AG04449 (cell line): ENCODE results near the gene APBA1.

ENCODE experiments used
- CTCF ChIA-PET: fragments of 350-600 bp; formaldehyde crosslinking; extraction: SDS; loops from one replicate; lab custom pipeline; 2021; ENCODE audit warnings: antibody characterized with exemption; lab: Yijun Ruan, JAX
- POLR2A ChIA-PET: fragments of 400-600, 350-600 bp; formaldehyde crosslinking; extraction: SDS; loops from one replicate; lab custom pipeline; 2020; ENCODE audit warnings: antibody characterized with exemption, inconsistent platforms; lab: Yijun Ruan, JAX
- DNase-seq: peaks from one replicate; pipeline ENCODE4 v3.0.0-alpha.2; 2010; ENCODE audit warnings: low read depth, low spot score
- H3K4me3 ChIP-seq: 2 replicates; pipeline ENCODE4 v1.5.1; 2011; ENCODE audit warnings: low read depth, mild to moderate bottlenecking, control low read depth, low read length
- TF ChIP-seq, protein P1 (sequence below): IDR thresholded peaks from one replicate; pipeline ENCODE4 v1.5.1; 2011; ENCODE audit warnings: mild to moderate bottlenecking, moderate library complexity, low read length, control low read depth, inconsistent platforms; ENCODE audit not compliant: insufficient read depth; ENCODE audit errors: missing control alignments

The APBA1 gene

DNA sequence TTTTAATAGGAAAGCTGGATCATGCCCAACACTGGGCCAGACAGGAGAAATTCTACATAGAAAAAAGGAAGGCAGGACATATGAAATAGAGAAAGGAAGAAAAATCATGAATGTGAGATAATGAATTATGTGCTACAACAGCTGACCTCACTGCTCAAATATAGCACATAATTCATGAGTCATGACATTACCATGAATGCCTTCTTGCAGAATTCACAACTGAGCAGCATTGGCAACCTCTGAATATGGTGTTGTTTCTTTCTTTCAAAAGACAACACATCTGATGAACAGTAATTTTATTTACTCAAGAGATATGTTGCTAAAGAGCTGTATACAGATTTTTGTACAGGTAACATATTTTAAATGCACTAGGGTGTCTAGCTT lies 34.4 kb downstream of the APBA1 start:
- TF ChIP-seq, protein P1, sequence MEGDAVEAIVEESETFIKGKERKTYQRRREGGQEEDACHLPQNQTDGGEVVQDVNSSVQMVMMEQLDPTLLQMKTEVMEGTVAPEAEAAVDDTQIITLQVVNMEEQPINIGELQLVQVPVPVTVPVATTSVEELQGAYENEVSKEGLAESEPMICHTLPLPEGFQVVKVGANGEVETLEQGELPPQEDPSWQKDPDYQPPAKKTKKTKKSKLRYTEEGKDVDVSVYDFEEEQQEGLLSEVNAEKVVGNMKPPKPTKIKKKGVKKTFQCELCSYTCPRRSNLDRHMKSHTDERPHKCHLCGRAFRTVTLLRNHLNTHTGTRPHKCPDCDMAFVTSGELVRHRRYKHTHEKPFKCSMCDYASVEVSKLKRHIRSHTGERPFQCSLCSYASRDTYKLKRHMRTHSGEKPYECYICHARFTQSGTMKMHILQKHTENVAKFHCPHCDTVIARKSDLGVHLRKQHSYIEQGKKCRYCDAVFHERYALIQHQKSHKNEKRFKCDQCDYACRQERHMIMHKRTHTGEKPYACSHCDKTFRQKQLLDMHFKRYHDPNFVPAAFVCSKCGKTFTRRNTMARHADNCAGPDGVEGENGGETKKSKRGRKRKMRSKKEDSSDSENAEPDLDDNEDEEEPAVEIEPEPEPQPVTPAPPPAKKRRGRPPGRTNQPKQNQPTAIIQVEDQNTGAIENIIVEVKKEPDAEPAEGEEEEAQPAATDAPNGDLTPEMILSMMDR = no peak
- DNase-seq = no peak
- ChIA-PET POLR2A (no interaction called here), CTCF (interaction anchor here (0.7 to 0.8 kb wide), 2 partner anchors 35 to 148 kb away, joined by 3 read pairs; no protein-coding TSS in a partner anchor)
- no peak overlapping the region for H3K4me3 ChIP-seq

DNA sequence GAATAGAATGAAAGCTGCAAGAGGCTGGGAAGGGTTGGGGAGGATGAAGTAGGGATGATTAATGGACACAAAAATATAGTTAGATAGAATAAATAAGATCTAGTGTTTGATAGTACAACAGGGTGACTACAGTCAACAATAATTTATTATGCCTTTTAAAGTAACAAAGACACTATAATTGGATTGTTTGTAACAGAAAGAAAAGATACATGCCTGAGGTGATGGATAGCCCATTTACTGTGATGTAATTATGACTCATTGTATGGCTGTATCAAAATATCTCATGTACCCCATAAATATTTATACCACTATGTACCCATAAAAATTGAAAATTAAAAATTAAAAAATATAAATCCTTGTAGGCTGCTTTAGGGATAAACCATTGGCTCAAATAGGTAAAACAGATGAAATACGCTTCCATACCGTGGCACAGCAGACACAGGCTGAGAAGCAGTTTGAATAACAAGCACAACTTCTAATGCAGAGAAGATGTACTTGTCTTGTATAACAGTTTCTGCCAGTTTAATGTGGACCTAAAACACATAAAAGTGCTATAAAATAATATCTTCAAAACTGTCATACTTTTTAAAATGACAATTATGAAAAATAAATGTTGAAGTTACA lies 34.9 kb downstream of the APBA1 start:
- DNase-seq = no peak
- POLR2A ChIA-PET = no interaction called here
- no peak overlapping the region for H3K4me3 ChIP-seq
- CTCF ChIA-PET = interaction anchor here (0.7 to 0.8 kb wide), 2 partner anchors 36 to 149 kb away, joined by 3 read pairs; no protein-coding TSS in a partner anchor
- TF ChIP-seq, protein P1 = no peak

DNA sequence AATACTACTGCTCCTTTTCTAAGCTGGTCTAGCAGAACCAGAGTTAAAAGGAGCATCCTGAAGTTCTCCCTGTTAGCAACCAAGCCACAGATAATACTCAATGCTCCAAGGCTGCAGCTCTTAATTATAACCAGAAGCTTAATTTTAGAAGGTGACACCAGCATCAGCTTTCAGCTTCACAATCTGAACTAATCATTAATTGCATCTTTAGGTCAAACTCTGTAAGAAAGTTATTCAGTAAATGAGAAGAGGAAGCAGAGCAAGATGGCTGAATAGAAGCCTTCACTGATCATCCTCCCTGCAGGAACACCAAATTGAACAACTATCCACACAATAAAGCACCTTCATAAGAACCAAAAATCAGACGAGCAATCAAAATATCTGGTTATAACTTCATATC lies 38.5 kb downstream of the APBA1 start:
- no peak overlapping the region for H3K4me3 ChIP-seq
- CTCF ChIA-PET = no interaction called here
- TF ChIP-seq, protein P1 = no peak
- POLR2A ChIA-PET = no interaction called here
- no peak for DNase-seq

DNA sequence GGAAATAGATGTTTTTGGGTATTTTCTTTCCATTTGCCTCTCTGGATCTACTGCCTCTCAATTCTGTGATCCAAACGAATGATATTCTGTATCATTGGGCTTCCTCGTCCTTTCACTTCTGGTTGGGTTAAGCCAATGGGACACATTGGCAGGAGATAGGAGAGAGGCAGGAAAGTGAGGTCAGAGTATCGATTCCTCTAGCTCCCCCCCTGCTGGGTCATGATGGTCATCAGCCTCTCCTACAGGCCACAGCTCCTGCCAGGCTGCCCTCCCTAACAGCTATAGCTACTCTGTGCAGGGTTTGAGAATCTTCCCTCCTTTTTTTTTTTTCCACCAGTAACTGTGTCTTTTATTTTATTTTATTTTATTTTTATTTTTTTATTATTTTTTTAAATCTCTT lies 39.4 kb downstream of the APBA1 start:
- POLR2A ChIA-PET = no interaction called here
- TF ChIP-seq, protein P1 = no peak
- DNase-seq = no peak
- no peak overlapping the region for H3K4me3 ChIP-seq
- CTCF ChIA-PET = interaction anchor here (0.6 to 1.6 kb wide), 3 partner anchors 9 to 320 kb away, joined by 3 to 5 read pairs (median 4); no protein-coding TSS in a partner anchor

DNA sequence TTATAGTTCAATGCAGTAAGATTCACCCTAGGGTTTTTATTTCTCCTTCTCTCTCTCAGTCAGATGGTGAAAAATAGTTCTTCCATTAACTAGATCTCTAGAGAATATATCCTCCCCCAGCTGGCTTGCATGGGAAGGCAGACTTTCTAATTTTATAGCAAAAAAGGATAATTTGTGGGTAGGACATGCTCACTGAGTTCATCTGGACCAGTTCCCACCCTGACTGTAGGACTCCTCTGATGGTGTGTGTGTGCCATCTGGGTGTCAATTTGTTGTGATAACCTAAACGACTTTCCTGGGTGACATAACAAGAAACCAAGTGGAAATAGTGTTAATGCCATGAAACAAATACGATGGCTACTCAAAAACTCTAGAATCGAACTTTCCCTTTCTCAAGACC lies 44.9 kb downstream of the APBA1 start:
- TF ChIP-seq, protein P1 = no peak
- CTCF ChIA-PET = no interaction called here
- DNase-seq = no peak
- H3K4me3 ChIP-seq = no peak overlapping the region
- POLR2A ChIA-PET = no interaction called here

DNA sequence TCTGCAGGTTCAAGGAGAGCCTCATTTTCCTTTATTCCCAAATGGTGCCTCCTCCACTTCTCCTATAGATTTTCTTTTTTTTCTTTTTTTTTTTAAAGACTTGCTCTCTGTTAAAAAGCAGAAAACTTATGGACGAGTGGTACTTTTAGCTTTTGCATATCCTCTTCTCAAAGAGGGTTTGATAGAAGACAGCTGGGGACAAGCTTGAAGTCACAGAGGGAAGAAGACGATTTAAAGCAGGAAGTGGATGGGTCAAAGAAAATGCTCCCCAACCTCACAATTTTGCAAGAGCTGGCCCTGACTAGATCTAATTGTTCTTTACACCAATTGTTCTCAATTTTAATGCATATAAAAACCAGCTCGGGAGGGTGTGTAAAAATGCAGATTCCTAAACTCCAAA lies 48.9 kb downstream of the APBA1 start:
- no peak for DNase-seq
- TF ChIP-seq, protein P1 = no peak
- POLR2A ChIA-PET = no interaction called here
- CTCF ChIA-PET = interaction anchor here (0.9 kb wide), 1 partner anchor 9 kb away, joined by 4 read pairs; no protein-coding TSS in a partner anchor
- H3K4me3 ChIP-seq = no peak overlapping the region
